Measurements from ENCODE around the gene LCLAT1.

The LCLAT1 gene

DNA sequence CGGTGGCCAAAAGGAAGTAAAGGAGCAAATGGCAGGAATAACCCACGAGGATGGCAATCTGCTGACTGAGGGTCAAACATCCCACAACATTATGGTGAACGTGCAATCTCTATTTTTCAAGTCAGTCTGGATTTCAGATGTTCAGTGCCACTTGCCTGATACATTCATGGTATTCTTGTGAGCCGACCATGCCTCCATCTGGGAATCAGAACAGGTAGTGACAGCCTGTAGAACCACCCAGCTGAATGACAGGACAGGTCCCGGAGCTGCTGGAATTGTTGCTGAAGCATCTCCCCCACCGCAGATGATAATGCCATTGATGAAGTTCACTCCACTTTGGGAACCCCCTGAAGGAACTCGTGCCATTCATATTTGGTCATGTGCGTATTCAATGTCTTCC lies 237.0 kb downstream of the LCLAT1 start:
- TF ChIP-seq, protein P1, sequence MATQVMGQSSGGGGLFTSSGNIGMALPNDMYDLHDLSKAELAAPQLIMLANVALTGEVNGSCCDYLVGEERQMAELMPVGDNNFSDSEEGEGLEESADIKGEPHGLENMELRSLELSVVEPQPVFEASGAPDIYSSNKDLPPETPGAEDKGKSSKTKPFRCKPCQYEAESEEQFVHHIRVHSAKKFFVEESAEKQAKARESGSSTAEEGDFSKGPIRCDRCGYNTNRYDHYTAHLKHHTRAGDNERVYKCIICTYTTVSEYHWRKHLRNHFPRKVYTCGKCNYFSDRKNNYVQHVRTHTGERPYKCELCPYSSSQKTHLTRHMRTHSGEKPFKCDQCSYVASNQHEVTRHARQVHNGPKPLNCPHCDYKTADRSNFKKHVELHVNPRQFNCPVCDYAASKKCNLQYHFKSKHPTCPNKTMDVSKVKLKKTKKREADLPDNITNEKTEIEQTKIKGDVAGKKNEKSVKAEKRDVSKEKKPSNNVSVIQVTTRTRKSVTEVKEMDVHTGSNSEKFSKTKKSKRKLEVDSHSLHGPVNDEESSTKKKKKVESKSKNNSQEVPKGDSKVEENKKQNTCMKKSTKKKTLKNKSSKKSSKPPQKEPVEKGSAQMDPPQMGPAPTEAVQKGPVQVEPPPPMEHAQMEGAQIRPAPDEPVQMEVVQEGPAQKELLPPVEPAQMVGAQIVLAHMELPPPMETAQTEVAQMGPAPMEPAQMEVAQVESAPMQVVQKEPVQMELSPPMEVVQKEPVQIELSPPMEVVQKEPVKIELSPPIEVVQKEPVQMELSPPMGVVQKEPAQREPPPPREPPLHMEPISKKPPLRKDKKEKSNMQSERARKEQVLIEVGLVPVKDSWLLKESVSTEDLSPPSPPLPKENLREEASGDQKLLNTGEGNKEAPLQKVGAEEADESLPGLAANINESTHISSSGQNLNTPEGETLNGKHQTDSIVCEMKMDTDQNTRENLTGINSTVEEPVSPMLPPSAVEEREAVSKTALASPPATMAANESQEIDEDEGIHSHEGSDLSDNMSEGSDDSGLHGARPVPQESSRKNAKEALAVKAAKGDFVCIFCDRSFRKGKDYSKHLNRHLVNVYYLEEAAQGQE (IDR thresholded peaks at IDR 0.05; ENCODE audit: insufficient read depth in 1 of 2, low read depth in 2 of 2, low read length in 2 of 2), result no peak
- TF ChIP-seq FOXP2 (optimal IDR thresholded peaks at IDR 0.05; ENCODE audit: borderline replicate concordance, extremely low read depth, extremely low read length, insufficient read depth), result no peak
- TF ChIP-seq POLR2AphosphoS5 (IDR thresholded peaks at IDR 0.05; ENCODE audit: low read depth, low read length), result no peak
- TF ChIP-seq TAF1 (IDR thresholded peaks at IDR 0.05; ENCODE audit: borderline replicate concordance, insufficient read depth, low read length), result no peak
- no peak for TF ChIP-seq SIN3A (IDR thresholded peaks at IDR 0.05; ENCODE audit: borderline replicate concordance, insufficient read depth, low read length)

DNA sequence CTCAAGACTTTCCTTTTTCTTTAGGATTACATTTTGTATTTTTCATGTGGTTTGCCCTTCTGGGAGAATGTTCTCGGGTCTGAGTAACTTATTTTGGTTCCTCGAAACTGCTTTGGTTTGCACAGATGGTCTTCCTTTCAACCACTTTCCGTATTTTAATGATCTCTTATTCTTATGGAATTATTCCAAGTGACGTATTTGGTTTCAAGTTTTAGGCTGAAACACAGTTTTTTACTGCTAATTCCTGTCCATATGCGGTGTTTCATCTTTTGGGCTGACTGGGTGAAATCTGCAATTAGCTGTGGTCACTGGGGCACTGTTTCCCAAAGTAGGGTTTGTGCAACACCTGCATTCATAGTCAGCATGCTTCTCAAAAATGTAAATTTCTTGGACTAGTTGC lies 237.5 kb downstream of the LCLAT1 start:
- TF ChIP-seq FOXP2 (optimal IDR thresholded peaks at IDR 0.05; ENCODE audit: borderline replicate concordance, extremely low read depth, extremely low read length, insufficient read depth) (no peak), TAF1 (IDR thresholded peaks at IDR 0.05; ENCODE audit: borderline replicate concordance, insufficient read depth, low read length) (no peak), POLR2AphosphoS5 (IDR thresholded peaks at IDR 0.05; ENCODE audit: low read depth, low read length) (no peak), SIN3A (IDR thresholded peaks at IDR 0.05; ENCODE audit: borderline replicate concordance, insufficient read depth, low read length) (no peak)
- TF ChIP-seq, protein P1 (IDR thresholded peaks at IDR 0.05; ENCODE audit: insufficient read depth in 1 of 2, low read depth in 2 of 2, low read length in 2 of 2), result no peak

DNA sequence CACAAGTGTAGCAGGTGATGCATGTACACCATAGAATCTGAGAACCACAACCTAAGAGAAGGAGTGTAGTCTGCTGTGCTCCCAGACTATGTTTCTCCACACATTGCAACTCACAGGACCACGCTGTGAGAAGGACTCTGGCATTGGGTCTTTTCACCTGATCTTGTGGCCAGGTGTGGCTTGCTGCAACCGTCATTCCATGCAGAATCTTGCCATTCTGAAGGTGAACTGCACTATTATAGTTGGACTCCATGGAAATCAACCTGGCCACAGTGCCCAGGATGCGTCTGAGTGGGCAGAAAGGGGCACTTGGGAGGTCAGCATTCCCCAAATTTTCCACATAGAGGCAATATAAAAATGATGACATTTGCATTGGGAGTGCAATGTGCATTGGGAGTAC lies 237.9 kb downstream of the LCLAT1 start:
- TF ChIP-seq FOXP2 (optimal IDR thresholded peaks at IDR 0.05; ENCODE audit: borderline replicate concordance, extremely low read depth, extremely low read length, insufficient read depth) (no peak), POLR2AphosphoS5 (IDR thresholded peaks at IDR 0.05; ENCODE audit: low read depth, low read length) (no peak), SIN3A (IDR thresholded peaks at IDR 0.05; ENCODE audit: borderline replicate concordance, insufficient read depth, low read length) (no peak), TAF1 (IDR thresholded peaks at IDR 0.05; ENCODE audit: borderline replicate concordance, insufficient read depth, low read length) (no peak)
- TF ChIP-seq, protein P1 (IDR thresholded peaks at IDR 0.05; ENCODE audit: insufficient read depth in 1 of 2, low read depth in 2 of 2, low read length in 2 of 2), result no peak

DNA sequence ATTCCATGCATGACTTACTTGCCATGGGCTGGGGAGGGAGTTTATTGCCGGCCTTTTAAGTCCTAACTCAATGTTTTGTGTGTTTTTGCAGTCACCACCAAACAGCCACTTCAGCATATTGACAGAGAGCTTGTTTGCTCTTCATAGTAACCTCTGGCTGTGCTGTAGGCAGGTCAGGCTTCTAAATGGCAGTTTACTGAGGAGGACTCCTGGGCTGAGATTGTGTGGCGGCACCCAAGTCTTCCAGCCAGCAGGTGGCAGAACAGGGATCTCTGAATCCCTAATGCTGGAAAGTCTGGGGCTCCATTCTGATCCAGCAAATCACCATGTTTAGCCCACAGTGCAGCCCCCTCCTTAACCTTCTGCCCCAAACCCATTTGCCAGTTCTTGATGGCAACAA lies 239.0 kb downstream of the LCLAT1 start:
- TF ChIP-seq, protein P1 (IDR thresholded peaks at IDR 0.05; ENCODE audit: insufficient read depth in 1 of 2, low read depth in 2 of 2, low read length in 2 of 2), result no peak
- TF ChIP-seq TAF1 (IDR thresholded peaks at IDR 0.05; ENCODE audit: borderline replicate concordance, insufficient read depth, low read length) (no peak), SIN3A (IDR thresholded peaks at IDR 0.05; ENCODE audit: borderline replicate concordance, insufficient read depth, low read length) (no peak), POLR2AphosphoS5 (IDR thresholded peaks at IDR 0.05; ENCODE audit: low read depth, low read length) (no peak), FOXP2 (optimal IDR thresholded peaks at IDR 0.05; ENCODE audit: borderline replicate concordance, extremely low read depth, extremely low read length, insufficient read depth) (no peak)

DNA sequence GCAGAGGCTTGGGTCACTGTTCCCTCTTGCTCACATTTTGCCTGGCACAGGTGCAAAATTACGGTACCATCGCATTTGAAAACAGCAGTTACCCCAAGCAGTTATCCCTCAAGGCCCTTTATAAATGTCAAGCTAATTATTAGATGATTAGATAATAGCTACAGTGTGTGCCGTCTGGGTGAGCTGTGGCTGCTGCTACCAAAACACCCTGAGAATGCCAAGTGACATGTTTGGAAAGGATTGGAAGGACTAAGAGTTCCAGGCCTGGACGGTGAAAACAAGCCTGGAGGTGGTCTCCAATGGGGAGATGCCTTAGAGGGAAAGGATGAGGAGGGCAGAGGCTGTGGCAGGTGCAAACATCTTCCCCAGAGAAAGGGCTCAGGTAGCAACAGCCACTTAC lies 239.6 kb downstream of the LCLAT1 start:
- no peak for TF ChIP-seq FOXP2 (optimal IDR thresholded peaks at IDR 0.05; ENCODE audit: borderline replicate concordance, extremely low read depth, extremely low read length, insufficient read depth)
- TF ChIP-seq SIN3A (IDR thresholded peaks at IDR 0.05; ENCODE audit: borderline replicate concordance, insufficient read depth, low read length), result no peak
- no peak for TF ChIP-seq POLR2AphosphoS5 (IDR thresholded peaks at IDR 0.05; ENCODE audit: low read depth, low read length)
- TF ChIP-seq TAF1 (IDR thresholded peaks at IDR 0.05; ENCODE audit: borderline replicate concordance, insufficient read depth, low read length), result no peak
- TF ChIP-seq, protein P1 (IDR thresholded peaks at IDR 0.05; ENCODE audit: insufficient read depth in 1 of 2, low read depth in 2 of 2, low read length in 2 of 2), result no peak
